Trophoblast cell (in vitro differentiated cells and primary cell): ENCODE results near the gene IFNAR2.

Experiments used
- DNase-seq, 2 donors: peaks; one replicate each; pipeline ENCODE4 v3.0.0-alpha.2; 2016
- H2AFZ ChIP-seq: 2 replicates; pipeline ENCODE4 v1.6.1; 2013; ENCODE audit warnings: low read length, moderate library complexity, mild to moderate bottlenecking; ENCODE audit not compliant: insufficient read depth, poor library complexity
- H2AK5ac ChIP-seq: 2 replicates; pipeline ENCODE4 v1.6.1; 2013; ENCODE audit warnings: mild to moderate bottlenecking, low read length
- H2BK120ac ChIP-seq: 2 replicates; pipeline ENCODE4 v1.6.1; 2013; ENCODE audit warnings: low read length, mild to moderate bottlenecking, moderate library complexity; ENCODE audit not compliant: insufficient read depth, poor library complexity
- H2BK12ac ChIP-seq: 2 replicates; pipeline ENCODE4 v1.6.1; 2013; ENCODE audit warnings: mild to moderate bottlenecking, low read length, moderate library complexity
- H2BK5ac ChIP-seq: 2 replicates; pipeline ENCODE4 v1.6.1; 2013; ENCODE audit warnings: low read length, low read depth, moderate library complexity, mild to moderate bottlenecking; ENCODE audit not compliant: poor library complexity
- H3K14ac ChIP-seq: 2 replicates; pipeline ENCODE4 v1.6.1; 2013; ENCODE audit warnings: mild to moderate bottlenecking, low read length
- H3K18ac ChIP-seq: 2 replicates; pipeline ENCODE4 v1.6.1; 2013; ENCODE audit warnings: mild to moderate bottlenecking, low read length
- H3K23ac ChIP-seq: 2 replicates; pipeline ENCODE4 v1.6.1; 2013; ENCODE audit warnings: low read length
- H3K27ac ChIP-seq: 2 replicates; pipeline ENCODE4 v1.5.1; 2013; ENCODE audit warnings: low read depth, mild to moderate bottlenecking, inconsistent platforms, low read length, moderate library complexity
- H3K27me3 ChIP-seq: 2 replicates; pipeline ENCODE4 v1.6.1; 2013; ENCODE audit warnings: inconsistent platforms, mild to moderate bottlenecking, low read length, moderate library complexity; ENCODE audit not compliant: insufficient read depth
- H3K36me3 ChIP-seq, 2 experiments: 1 replicate in 1 of 2; 2 replicates in 1 of 2; pipeline ENCODE4 v1.6.1; 2013; ENCODE audit warnings: low read length in 2 of 2, mild to moderate bottlenecking in 2 of 2, moderate library complexity in 1 of 2; ENCODE audit not compliant: insufficient read depth in 2 of 2, control insufficient read depth in 1 of 2
- H3K4ac ChIP-seq: 2 replicates; pipeline ENCODE4 v1.6.1; 2013; ENCODE audit warnings: low read depth, mild to moderate bottlenecking, low read length, moderate library complexity
- H3K4me1 ChIP-seq, 2 experiments: 1 replicate in 1 of 2; 2 replicates in 1 of 2; pipeline ENCODE4 v1.6.1; 2013; ENCODE audit warnings: low read length in 2 of 2, mild to moderate bottlenecking in 2 of 2, moderate library complexity in 1 of 2; ENCODE audit not compliant: insufficient read depth in 2 of 2, control insufficient read depth in 1 of 2
- H3K4me2 ChIP-seq: 2 replicates; pipeline ENCODE4 v1.6.1; 2013; ENCODE audit warnings: inconsistent platforms, mild to moderate bottlenecking, low read length, moderate library complexity
- H3K4me3 ChIP-seq: 2 replicates; pipeline ENCODE4 v1.5.1; 2013; ENCODE audit warnings: mild to moderate bottlenecking, low read depth, low read length, inconsistent platforms
- H3K79me1 ChIP-seq: one replicate; pipeline ENCODE4 v1.6.1; 2013; ENCODE audit warnings: low read length
- H3K79me2 ChIP-seq: 2 replicates; pipeline ENCODE4 v1.6.1; 2013; ENCODE audit warnings: low read length, mild to moderate bottlenecking; ENCODE audit not compliant: control insufficient read depth, insufficient read depth, poor library complexity
- H3K9ac ChIP-seq: 2 replicates; pipeline ENCODE4 v1.6.1; 2013; ENCODE audit warnings: mild to moderate bottlenecking, low read length
- H3K9me3 ChIP-seq: 2 replicates; pipeline ENCODE4 v1.6.1; 2013; ENCODE audit warnings: low read depth, mild to moderate bottlenecking, control low read depth, inconsistent platforms, low read length; ENCODE audit not compliant: insufficient read depth
- H4K12ac ChIP-seq: 2 replicates; pipeline ENCODE4 v1.6.1; 2013; ENCODE audit warnings: low read depth, mild to moderate bottlenecking, low read length, moderate library complexity
- H4K8ac ChIP-seq: 2 replicates; pipeline ENCODE4 v1.6.1; 2013; ENCODE audit warnings: low read depth, mild to moderate bottlenecking, low read length, moderate library complexity
- H4K91ac ChIP-seq: one replicate; pipeline ENCODE4 v1.6.1; 2013; ENCODE audit warnings: low read depth, mild to moderate bottlenecking, low read length, moderate library complexity
- WGBS: extraction: QIAGEN DNeasy Blood & Tissue Kit; methylation state at CpG from one replicate; pipeline ENCODE4 v1.1.7; 2013; ENCODE audit warnings: missing lambda C conversion rate; ENCODE audit not compliant: insufficient read length, insufficient coverage; ENCODE audit errors: extremely low coverage; 5-methylcytosine and 5-hydroxymethylcytosine counted together

Gene IFNAR2

DNA sequence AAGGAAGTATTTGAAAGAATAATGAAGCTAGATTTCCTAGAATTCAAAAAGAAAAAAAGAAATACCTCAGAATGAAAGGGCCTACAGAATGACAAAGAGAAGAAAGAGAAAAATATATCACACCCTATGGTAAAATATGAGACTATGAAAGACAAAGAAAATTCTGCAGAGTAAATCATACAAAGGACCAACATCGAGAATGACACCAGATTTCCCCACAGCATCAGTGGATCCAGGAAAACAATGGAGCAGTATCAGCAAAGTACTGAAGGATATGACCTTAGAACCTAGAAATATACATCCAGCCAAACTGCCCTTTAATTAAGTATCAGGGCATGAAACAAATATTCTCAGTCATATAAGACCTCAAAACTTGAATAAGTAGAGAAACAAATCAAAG is 21.2 kb upstream of the IFNAR2 start:
- WGBS: no CpG with 5 or more reads among the region's 1 CpG

DNA sequence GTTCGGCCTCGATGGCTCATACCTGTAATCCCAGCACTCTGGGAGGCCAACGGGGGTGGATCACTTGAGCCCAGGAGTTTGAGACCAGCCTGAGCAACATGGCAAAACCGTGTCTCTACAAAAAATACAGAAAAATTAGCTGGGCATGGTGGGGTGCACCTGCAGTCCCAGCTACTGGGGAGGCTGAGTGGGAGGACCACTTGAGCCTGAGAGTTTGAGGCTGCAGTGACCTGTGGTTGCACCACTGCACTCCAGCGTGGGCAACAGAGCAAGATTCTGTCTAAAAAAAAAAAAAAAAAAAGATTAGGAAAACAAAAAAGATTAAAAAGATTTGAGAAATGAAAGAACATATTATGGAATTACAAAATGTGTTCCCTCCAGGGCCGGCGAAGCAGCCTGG is 18.4 kb upstream of the IFNAR2 start:
- Histone ChIP-seq H4K8ac (no peak overlapping the region), H3K18ac (no peak overlapping the region), H2BK120ac (no peak overlapping the region), H3K79me1 (no peaks in the 10 kb centered on the region), H3K9me3 (peaks cover 2% of the 10 kb centered on the region), H3K4me3 (no peak overlapping the region), H4K91ac (no peak overlapping the region), H3K23ac (no peak overlapping the region), H3K9ac (no peak overlapping the region), H3K4me1 (peaks cover 0 to 4% of the 10 kb centered on the region in 2 experiments), H2AK5ac (no peak overlapping the region), H3K4me2 (no peak overlapping the region), H2BK12ac (no peak overlapping the region), H3K79me2 (no peaks in the 10 kb centered on the region), H3K27me3 (no peaks in the 10 kb centered on the region), H2BK5ac (no peak overlapping the region), H3K4ac (no peak overlapping the region), H3K27ac (no peak overlapping the region), H4K12ac (no peak overlapping the region), H2AFZ (no peak overlapping the region), H3K36me3 (no peaks in the 10 kb centered on the region), H3K14ac (no peak overlapping the region)
- WGBS: no CpG with 5 or more reads among the region's 7 CpGs
- DNase-seq: no peak

More for the DNA sequence above, 21.2 kb upstream of the IFNAR2 start:
- Histone ChIP-seq H3K9me3 (peaks cover 2% of the 10 kb centered on the region), H2AFZ (no peak overlapping the region), H4K8ac (no peak overlapping the region), H3K9ac (no peak overlapping the region), H3K14ac (no peak overlapping the region), H3K4me2 (no peak overlapping the region), H3K18ac (no peak overlapping the region), H3K36me3 (no peaks in the 10 kb centered on the region), H3K4me1 (peaks cover 0 to 4% of the 10 kb centered on the region in 2 experiments), H3K27ac (no peak overlapping the region), H3K79me1 (no peaks in the 10 kb centered on the region), H2AK5ac (no peak overlapping the region), H3K4ac (no peak overlapping the region), H3K79me2 (no peaks in the 10 kb centered on the region), H4K91ac (no peak overlapping the region), H3K23ac (no peak overlapping the region), H4K12ac (no peak overlapping the region), H3K4me3 (no peak overlapping the region), H2BK12ac (no peak overlapping the region), H2BK120ac (no peak overlapping the region), H3K27me3 (no peaks in the 10 kb centered on the region), H2BK5ac (no peak overlapping the region)
- no peak for DNase-seq

DNA sequence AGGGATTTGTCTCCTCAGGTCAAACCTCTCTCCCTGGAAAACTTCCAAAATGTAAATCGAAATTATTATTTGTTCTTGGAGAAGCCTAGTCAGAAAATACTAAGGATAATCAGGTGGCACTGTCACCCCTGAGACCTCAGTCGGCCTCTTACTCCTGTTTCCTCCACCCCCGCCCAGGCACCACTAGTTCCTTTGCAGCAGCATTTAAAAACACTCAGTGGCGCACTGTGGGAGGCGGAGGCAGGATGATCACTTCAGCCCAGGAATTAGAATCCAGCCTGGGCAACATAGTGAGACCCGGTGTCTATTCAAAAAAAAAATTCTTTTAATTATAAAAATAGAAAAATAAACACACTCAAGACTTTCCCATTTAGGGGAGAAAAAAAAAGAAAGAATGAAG is 18.0 kb upstream of the IFNAR2 start:
- H3K4me3 ChIP-seq: no peak overlapping the region
- no peak overlapping the region for H3K18ac ChIP-seq
- no peak overlapping the region for H2AFZ ChIP-seq
- no peak overlapping the region for H3K14ac ChIP-seq
- peaks cover 2% of the 10 kb centered on the region for H3K9me3 ChIP-seq
- no peak overlapping the region for H2AK5ac ChIP-seq
- WGBS: no CpG with 5 or more reads among the region's 6 CpGs
- no peaks in the 10 kb centered on the region for H3K79me2 ChIP-seq
- H2BK12ac ChIP-seq: no peak overlapping the region
- H3K27ac ChIP-seq: no peak overlapping the region
- H4K91ac ChIP-seq: no peak overlapping the region
- H3K9ac ChIP-seq: no peak overlapping the region
- peaks cover 0 to 4% of the 10 kb centered on the region in 2 experiments for H3K4me1 ChIP-seq
- no peak overlapping the region for H3K4ac ChIP-seq
- no peak for DNase-seq
- no peak overlapping the region for H4K12ac ChIP-seq
- no peaks in the 10 kb centered on the region for H3K36me3 ChIP-seq
- no peaks in the 10 kb centered on the region for H3K79me1 ChIP-seq
- H3K23ac ChIP-seq: no peak overlapping the region
- no peak overlapping the region for H2BK120ac ChIP-seq
- H3K4me2 ChIP-seq: no peak overlapping the region
- no peaks in the 10 kb centered on the region for H3K27me3 ChIP-seq
- no peak overlapping the region for H2BK5ac ChIP-seq
- H4K8ac ChIP-seq: no peak overlapping the region

DNA sequence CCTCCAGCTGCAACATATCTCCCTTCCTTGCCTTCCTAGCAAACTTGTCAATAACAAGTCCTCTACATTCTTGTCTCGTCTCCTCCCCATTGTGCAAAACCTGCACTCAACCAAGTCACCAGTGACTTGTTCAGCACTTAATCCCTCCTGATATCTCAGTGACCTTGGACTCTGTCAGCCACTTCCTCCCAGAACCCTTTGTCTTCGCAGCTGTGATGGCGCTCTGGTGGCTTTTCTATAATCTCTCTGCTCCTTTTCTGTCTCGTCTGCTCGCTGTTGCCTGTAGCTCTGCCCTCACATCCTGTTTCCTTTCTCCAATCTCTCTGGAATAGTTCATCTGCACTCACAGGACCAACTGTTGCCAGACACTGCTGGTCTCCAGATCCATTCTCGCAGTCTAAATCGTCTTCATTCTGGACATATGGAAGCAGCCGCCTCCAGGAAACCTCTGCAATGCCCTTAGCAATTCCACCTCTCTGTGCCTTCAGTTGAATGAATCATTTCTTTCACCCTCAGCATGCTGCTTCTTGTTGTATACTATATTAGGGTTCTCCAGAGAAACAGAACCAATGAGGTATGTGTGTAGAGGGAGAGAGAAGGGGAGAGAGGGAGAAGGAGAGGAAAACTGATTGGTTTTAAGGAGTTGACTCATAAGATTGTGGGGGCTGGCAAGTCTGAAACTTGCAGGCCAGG is 17.4 kb upstream of the IFNAR2 start:
- H4K8ac ChIP-seq: no peak overlapping the region
- no peak overlapping the region for H2BK120ac ChIP-seq
- peaks cover 0 to 4% of the 10 kb centered on the region in 2 experiments for H3K4me1 ChIP-seq
- peaks cover 2% of the 10 kb centered on the region for H3K9me3 ChIP-seq
- no peak overlapping the region for H3K4me3 ChIP-seq
- H3K36me3 ChIP-seq: no peaks in the 10 kb centered on the region
- H3K18ac ChIP-seq: no peak overlapping the region
- H3K23ac ChIP-seq: no peak overlapping the region
- no peak overlapping the region for H4K91ac ChIP-seq
- DNase-seq: peak; percentile 20 to 36
- H3K4ac ChIP-seq: no peak overlapping the region
- no peaks in the 10 kb centered on the region for H3K79me2 ChIP-seq
- no peak overlapping the region for H3K14ac ChIP-seq
- H2BK5ac ChIP-seq: no peak overlapping the region
- no peak overlapping the region for H2AK5ac ChIP-seq
- no peak overlapping the region for H2BK12ac ChIP-seq
- no peaks in the 10 kb centered on the region for H3K79me1 ChIP-seq
- no peak overlapping the region for H3K9ac ChIP-seq
- WGBS: no CpG with 5 or more reads among the region's 8 CpGs
- no peak overlapping the region for H3K4me2 ChIP-seq
- no peak overlapping the region for H4K12ac ChIP-seq
- no peak overlapping the region for H2AFZ ChIP-seq
- no peaks in the 10 kb centered on the region for H3K27me3 ChIP-seq
- no peak overlapping the region for H3K27ac ChIP-seq
